22Rv1 (cell line): ENCODE measurements around the gene TAF1L.

Source experiments
- CTCF ChIP-seq: fragments of 450-650 bp; IDR thresholded peaks from 2 replicates; pipeline ENCODE4 v1.5.1; 2017; ENCODE audit warnings: mild to moderate bottlenecking
- ZFX ChIP-seq: fragments of 450-650 bp; IDR thresholded peaks from 2 replicates; pipeline ENCODE4 v1.6.1; 2017; ENCODE audit warnings: antibody characterized with exemption, borderline replicate concordance

- TF ChIP-seq CTCF, result no peak
- TF ChIP-seq ZFX, result no peak
Measured at GRCh38 chr9:32663741-32664140, 28.3 kb upstream of the TAF1L start.
